ENCODE data around the gene PARVB.

- TF ChIP-seq CTCF (IDR thresholded peaks at IDR 0.05 in 4 of 5, conservative IDR thresholded peaks at IDR 0.05 in 1 of 5) (no peak), POLR2A (IDR thresholded peaks at IDR 0.05) (no peak)
Observed at GRCh38 chr22:44207981-44208317, 183.8 kb downstream of the PARVB start.

All from gastrocnemius medialis (tissue), 4 donors.